Karpas-422 (cell line): Measurements from ENCODE around the gene TIMM23. TPM values are rescaled to one million over a fixed set of nuclear protein-coding genes. Genes with fewer than 3 reads are reported as not detected.
"Not testable (repeated sequence)": the region's sequence is repeated elsewhere in the genome, so short reads cannot be mapped to it uniquely, and the experiment has no call there.

Source experiments
- DNase-seq: peaks from one replicate; pipeline ENCODE4 v3.0.0-alpha.2; 2015
- H2AFZ ChIP-seq: fragments of 200-600 bp; sonication (generic); 2 replicates; pipeline ENCODE4 v1.6.1; 2014; ENCODE audit warnings: antibody characterized with exemption, low read length, mixed read lengths
- H3K27ac ChIP-seq: fragments of 200-600 bp; sonication (generic); 2 replicates; pipeline ENCODE4 v1.5.1; 2014; ENCODE audit warnings: mild to moderate bottlenecking, low read length, moderate library complexity
- H3K27me3 ChIP-seq: fragments of 200-600 bp; sonication (generic); 2 replicates; pipeline ENCODE4 v1.6.1; 2014; ENCODE audit warnings: low read length, mixed read lengths
- H3K36me3 ChIP-seq: fragments of 200-600 bp; sonication (generic); 2 replicates; pipeline ENCODE4 v1.6.1; 2014; ENCODE audit warnings: low read length, mixed read lengths; ENCODE audit not compliant: insufficient read depth
- H3K4me1 ChIP-seq: fragments of 200-600 bp; sonication (generic); 2 replicates; pipeline ENCODE4 v1.6.1; 2014; ENCODE audit warnings: mild to moderate bottlenecking, low read length, mixed read lengths
- H3K4me2 ChIP-seq: fragments of 200-600 bp; sonication (generic); 2 replicates; pipeline ENCODE4 v1.6.1; 2014; ENCODE audit warnings: low read length, low read depth, mild to moderate bottlenecking; ENCODE audit not compliant: poor library complexity, severe bottlenecking
- H3K4me3 ChIP-seq: fragments of 200-600 bp; sonication (generic); 2 replicates; pipeline ENCODE4 v1.5.1; 2014; ENCODE audit warnings: mild to moderate bottlenecking, antibody characterized with exemption, low read length, mixed read lengths
- H3K79me2 ChIP-seq: fragments of 200-600 bp; sonication (generic); 2 replicates; pipeline ENCODE4 v1.6.1; 2014; ENCODE audit warnings: mild to moderate bottlenecking, low read length, mixed read lengths
- H3K9ac ChIP-seq: fragments of 200-600 bp; sonication (generic); 2 replicates; pipeline ENCODE4 v1.6.0; 2014; ENCODE audit warnings: low read length
- H3K9me2 ChIP-seq: fragments of 200-600 bp; sonication (generic), shearing (Covaris generic); replicated peaks from 2 replicates; pipeline ENCODE4 v1.6.0; 2014; ENCODE audit warnings: mild to moderate bottlenecking, low read length, moderate library complexity; ENCODE audit not compliant: insufficient read depth
- H3K9me3 ChIP-seq: fragments of 300-700, 200-600 bp; sonication (generic); 2 replicates; pipeline ENCODE4 v1.6.1; 2014; ENCODE audit warnings: low read length, mixed read lengths
- H4K20me1 ChIP-seq: fragments of 200-600 bp; sonication (generic); 2 replicates; pipeline ENCODE4 v1.6.1; 2014; ENCODE audit warnings: mild to moderate bottlenecking, antibody characterized with exemption, low read length, low read depth; ENCODE audit not compliant: insufficient read depth
- total RNA-seq: library from RNA; depleted of rRNA; stranded (reverse); fragments of >200 nt; shearing (Covaris generic); gene quantifications from 2 replicates; pipeline ENCODE4 v1.2.3, GENCODE V29; 2014; ENCODE audit warnings: low replicate concordance; rRNA removed

Gene TIMM23, protein sequence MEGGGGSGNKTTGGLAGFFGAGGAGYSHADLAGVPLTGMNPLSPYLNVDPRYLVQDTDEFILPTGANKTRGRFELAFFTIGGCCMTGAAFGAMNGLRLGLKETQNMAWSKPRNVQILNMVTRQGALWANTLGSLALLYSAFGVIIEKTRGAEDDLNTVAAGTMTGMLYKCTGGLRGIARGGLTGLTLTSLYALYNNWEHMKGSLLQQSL
- 44.1 and 68.5 TPM in 2 replicates for total RNA-seq

DNA sequence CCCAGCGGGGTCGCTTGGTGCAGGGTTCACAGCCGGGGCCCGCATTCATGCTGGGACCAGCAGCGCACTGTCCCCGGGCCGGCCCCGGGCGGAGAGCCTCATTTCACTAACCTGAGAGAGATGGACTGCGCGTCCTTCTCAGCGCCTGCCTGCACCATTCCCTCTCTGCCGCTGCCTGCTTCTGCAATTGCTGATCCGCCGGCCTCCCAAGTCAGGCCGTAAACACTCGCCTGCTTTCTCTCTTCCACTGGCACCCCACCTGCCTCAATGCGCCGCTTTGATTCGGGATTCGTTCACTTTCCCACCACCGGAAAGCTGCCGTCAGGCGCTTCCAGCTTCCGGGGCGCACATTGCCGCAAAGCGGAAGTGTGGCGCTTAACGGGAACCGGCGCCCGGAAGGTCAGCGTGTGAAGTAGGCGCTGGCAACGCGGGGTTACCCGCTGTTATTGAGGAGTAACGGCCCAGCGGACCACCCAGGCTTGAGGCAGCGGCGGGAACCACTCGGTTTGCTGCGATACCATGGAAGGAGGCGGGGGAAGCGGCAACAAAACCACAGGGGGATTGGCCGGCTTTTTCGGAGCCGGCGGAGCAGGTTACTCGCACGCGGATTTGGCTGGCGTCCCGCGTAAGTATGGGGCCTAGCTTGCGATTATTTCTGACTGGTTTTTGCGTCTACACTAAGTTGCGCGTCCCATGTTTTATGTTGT lies at the start of gene TIMM23:
TSS of gene TIMM23 (plus strand) at position 384 of the 707 bp plus-strand sequence. CDS start at position 520, 136 bp downstream.
- DNase-seq = peak; percentile 95
- H3K9me3 ChIP-seq, H4K20me1 ChIP-seq, H3K36me3 ChIP-seq, H3K27me3 ChIP-seq, H3K9me2 ChIP-seq, H2AFZ ChIP-seq: not testable (repeated sequence)
- Histone ChIP-seq H3K27ac (peak within 1 kb of the TSS; percentile 47; the same call in 1 of the 2 replicates), H3K79me2 (peaks cover 80% of the 10 kb centered on the region), H3K4me1 (peaks cover 20% of the 10 kb centered on the region), H3K4me2 (peak within 1 kb of the TSS; percentile 77), H3K4me3 (peak within 1 kb of the TSS; percentile 80), H3K9ac (peak within 1 kb of the TSS; percentile 76)

DNA sequence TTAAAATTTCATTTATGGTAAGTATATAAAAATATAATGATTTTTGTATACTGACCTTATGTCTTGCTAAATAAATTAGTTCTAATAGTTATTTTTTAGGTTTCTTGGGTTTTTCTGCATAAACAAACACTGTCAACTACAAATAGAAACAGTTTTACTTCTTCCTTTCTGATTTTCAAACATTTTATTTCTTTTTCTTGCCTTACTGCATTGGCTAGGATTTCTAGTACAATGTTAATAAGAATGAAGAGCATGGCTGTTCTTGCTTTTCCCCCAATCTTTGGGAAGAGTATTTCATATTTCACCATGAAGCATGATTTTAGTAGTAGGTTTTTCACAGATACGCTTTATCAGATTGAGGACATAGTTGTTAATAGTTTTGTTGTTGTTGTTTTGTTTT lies 45.5 kb upstream of the TIMM23 start:
- not testable (repeated sequence) for H3K36me3 ChIP-seq, H3K9me2 ChIP-seq

GRCh38 chr10:45931305-45931704 lies 41.0 kb upstream of the TIMM23 start:
- not testable (repeated sequence) for H3K9me3 ChIP-seq, H3K27me3 ChIP-seq, H3K4me1 ChIP-seq, H3K79me2 ChIP-seq, H3K4me2 ChIP-seq, H2AFZ ChIP-seq, H3K4me3 ChIP-seq, H3K9ac ChIP-seq, H3K27ac ChIP-seq, DNase-seq, H4K20me1 ChIP-seq, H3K36me3 ChIP-seq, H3K9me2 ChIP-seq

More for the DNA sequence above, 45.5 kb upstream of the TIMM23 start:
- not testable (repeated sequence) for DNase-seq, H3K9ac ChIP-seq, H3K27ac ChIP-seq, H3K4me3 ChIP-seq, H2AFZ ChIP-seq, H4K20me1 ChIP-seq, H3K27me3 ChIP-seq, H3K79me2 ChIP-seq, H3K9me3 ChIP-seq, H3K4me2 ChIP-seq, H3K4me1 ChIP-seq

DNA sequence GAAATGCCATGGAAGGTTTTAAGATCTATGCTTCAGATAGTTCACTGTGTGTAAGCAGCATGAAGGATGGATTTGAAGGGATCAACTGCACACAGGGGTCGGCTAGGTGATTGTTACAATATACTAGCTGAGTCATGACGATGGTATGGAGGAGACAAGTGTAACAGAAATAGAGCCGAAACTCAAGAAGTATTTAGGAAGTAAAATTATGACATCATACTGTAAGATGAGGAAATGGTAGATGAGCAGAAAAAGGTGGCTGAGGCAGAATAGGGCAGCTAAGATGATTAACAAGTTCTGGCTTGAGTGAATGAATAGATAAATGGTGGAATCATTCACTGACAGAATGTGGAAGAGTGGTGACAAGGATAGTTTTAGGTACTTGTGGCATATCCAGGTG lies 37.5 kb upstream of the TIMM23 start:
- not testable (repeated sequence) for H3K79me2 ChIP-seq, H3K36me3 ChIP-seq, H3K4me2 ChIP-seq, H3K27ac ChIP-seq, H4K20me1 ChIP-seq, H3K27me3 ChIP-seq, H3K4me1 ChIP-seq, DNase-seq, H3K9me2 ChIP-seq, H3K9ac ChIP-seq, H3K4me3 ChIP-seq, H2AFZ ChIP-seq, H3K9me3 ChIP-seq

DNA sequence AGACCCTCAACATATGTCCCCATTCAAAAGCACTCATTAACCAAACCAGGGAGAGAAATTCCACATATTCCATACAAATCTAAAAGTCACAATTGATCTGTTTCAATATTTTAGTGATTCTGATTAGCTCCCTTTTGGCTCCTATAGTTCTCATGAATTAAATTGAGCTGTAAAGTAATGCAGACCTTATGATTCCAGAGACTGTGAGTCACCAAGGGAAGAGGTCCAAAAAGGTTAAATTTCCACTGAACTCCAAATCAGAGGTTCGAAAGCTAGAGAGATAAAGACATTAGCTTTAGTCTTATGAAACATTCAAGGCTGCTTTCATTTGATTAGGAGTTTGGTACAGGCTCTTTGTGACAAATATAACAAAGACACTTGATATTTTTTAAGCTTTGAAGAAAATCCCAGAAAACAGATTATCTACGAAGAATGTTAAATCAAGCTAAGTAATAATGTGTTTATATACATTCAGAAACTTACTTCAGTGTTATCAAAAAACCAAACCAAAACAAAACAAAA lies 33.1 kb upstream of the TIMM23 start:
- not testable (repeated sequence) for H3K4me3 ChIP-seq, H3K27me3 ChIP-seq, H3K9me2 ChIP-seq, H3K9ac ChIP-seq, H4K20me1 ChIP-seq, H3K27ac ChIP-seq, H3K4me1 ChIP-seq, H3K79me2 ChIP-seq, H3K4me2 ChIP-seq, H2AFZ ChIP-seq, DNase-seq, H3K36me3 ChIP-seq, H3K9me3 ChIP-seq

DNA sequence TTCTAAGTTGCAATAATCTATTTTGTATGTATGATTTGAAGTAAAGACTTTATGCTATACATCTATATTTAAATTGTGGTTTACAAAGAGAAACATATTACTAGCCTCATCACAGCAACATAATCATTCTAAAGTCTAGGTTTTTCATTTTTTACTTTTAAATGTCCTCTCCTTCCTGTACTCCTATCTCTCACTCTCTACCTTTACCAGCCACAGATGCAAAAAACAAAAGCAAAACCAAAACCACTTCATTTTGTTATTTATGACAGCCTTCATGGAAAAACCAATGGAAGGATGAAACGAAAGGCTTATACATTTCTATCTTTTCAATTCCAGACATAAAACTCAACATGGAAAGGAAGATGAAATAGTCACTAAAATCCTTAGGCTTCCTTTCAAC lies 31.1 kb upstream of the TIMM23 start:
- not testable (repeated sequence) for H3K9me2 ChIP-seq, H3K4me3 ChIP-seq, H3K27me3 ChIP-seq, H3K4me2 ChIP-seq, H3K36me3 ChIP-seq, H4K20me1 ChIP-seq, DNase-seq, H3K4me1 ChIP-seq, H3K9ac ChIP-seq, H3K27ac ChIP-seq, H3K9me3 ChIP-seq, H2AFZ ChIP-seq
- peaks cover 14% of the 10 kb centered on the region for H3K79me2 ChIP-seq

DNA sequence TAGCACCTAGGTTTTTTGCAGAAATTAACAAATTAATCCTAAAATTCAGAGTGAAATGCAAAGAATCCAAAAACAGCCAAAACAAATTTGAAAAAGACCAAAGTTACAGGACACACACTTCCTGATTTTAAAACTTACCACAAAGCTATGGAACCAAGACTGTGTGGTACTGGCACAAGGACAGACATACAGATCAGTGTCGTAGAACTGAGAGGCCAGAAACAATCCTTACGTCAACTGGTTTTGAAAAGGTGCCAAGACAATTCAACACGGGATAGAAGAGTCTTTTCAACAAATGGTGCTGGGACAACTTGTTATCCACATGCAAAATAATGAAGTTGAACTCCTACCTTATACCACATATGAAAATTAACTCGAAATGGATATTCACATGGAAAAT lies 26.8 kb upstream of the TIMM23 start:
- H3K9ac ChIP-seq, H3K36me3 ChIP-seq, H3K4me2 ChIP-seq, H2AFZ ChIP-seq, H3K27me3 ChIP-seq, H3K9me2 ChIP-seq, DNase-seq, H4K20me1 ChIP-seq, H3K27ac ChIP-seq, H3K4me1 ChIP-seq, H3K9me3 ChIP-seq, H3K4me3 ChIP-seq: not testable (repeated sequence)
- H3K79me2 ChIP-seq = peaks cover 15% of the 10 kb centered on the region

GRCh38 chr10:45947363-45947762 lies 24.9 kb upstream of the TIMM23 start:
- not testable (repeated sequence) for H3K4me2 ChIP-seq, H3K9me3 ChIP-seq, H3K4me3 ChIP-seq, H3K4me1 ChIP-seq, H3K9me2 ChIP-seq, H2AFZ ChIP-seq, H3K36me3 ChIP-seq, DNase-seq, H3K9ac ChIP-seq, H3K27ac ChIP-seq, H3K27me3 ChIP-seq, H4K20me1 ChIP-seq
- peaks cover 14% of the 10 kb centered on the region for H3K79me2 ChIP-seq
